Measurements from ENCODE around the gene HRG.

DNA sequence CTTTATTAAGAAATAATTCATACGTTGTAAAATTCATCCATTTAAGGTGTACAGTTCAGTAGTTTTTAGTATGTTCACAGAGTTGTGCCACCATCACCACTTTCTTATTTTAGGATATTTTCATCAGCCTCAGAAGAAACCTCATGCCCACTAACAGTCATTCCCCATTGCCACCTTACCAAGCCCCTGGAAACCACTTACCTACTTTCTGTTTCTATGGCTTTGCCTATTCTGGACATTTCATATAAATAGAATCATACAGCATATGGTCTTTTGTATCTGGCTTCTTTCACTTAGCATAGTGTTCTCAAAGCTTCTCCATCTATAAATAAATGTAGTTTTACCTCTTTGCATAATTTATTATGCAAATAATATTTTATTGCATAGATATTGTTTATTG, 19.0 kb upstream of the HRG start:
- no peak for TF ChIP-seq CTCF (conservative IDR thresholded peaks at IDR 0.05; ENCODE audit: low read length)
- TF ChIP-seq EZH2phosphoT487 (IDR thresholded peaks at IDR 0.05; ENCODE audit: borderline replicate concordance) = no peak
